ENCODE results near the gene SSR3.

The SSR3 gene

DNA sequence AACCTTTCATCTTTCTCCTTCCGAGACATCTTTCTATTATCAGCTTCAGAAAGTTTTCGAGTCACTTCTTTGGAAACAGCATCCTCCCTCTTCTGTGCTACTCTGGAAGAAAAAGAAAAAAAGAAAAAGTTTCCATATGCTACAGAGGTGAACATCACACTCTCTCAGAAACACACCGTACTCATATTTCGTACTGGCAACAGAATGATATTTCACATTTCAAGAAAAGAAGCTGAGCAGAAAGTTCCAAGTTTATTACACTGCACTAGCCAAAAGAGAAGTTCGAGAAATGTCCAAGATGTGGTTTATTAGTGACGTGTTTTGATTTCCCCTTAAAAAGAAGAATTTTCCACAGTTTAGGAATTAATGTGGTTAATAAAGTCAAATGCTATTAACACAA is 6.0 kb downstream of the SSR3 start:
- ATAC-seq (ENCODE audit: low read depth) (no peak), DNase-seq (ENCODE audit: low spot score) (no peak)
- H3K9me3 ChIP-seq (ENCODE audit: severe bottlenecking) = no peaks in the 10 kb centered on the region
- peak overlapping the region; percentile 93 for H3K27ac ChIP-seq (ENCODE audit: poor library complexity, severe bottlenecking)
- peaks cover 99% of the 10 kb centered on the region for H3K36me3 ChIP-seq (ENCODE audit: low read depth)
- TF ChIP-seq, protein P1, sequence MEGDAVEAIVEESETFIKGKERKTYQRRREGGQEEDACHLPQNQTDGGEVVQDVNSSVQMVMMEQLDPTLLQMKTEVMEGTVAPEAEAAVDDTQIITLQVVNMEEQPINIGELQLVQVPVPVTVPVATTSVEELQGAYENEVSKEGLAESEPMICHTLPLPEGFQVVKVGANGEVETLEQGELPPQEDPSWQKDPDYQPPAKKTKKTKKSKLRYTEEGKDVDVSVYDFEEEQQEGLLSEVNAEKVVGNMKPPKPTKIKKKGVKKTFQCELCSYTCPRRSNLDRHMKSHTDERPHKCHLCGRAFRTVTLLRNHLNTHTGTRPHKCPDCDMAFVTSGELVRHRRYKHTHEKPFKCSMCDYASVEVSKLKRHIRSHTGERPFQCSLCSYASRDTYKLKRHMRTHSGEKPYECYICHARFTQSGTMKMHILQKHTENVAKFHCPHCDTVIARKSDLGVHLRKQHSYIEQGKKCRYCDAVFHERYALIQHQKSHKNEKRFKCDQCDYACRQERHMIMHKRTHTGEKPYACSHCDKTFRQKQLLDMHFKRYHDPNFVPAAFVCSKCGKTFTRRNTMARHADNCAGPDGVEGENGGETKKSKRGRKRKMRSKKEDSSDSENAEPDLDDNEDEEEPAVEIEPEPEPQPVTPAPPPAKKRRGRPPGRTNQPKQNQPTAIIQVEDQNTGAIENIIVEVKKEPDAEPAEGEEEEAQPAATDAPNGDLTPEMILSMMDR (IDR thresholded peaks at IDR 0.05; ENCODE audit: poor library complexity, severe bottlenecking) = no peak
- no peaks in the 10 kb centered on the region for H3K27me3 ChIP-seq (ENCODE audit: insufficient read depth, poor library complexity, severe bottlenecking)
- H3K4me1 ChIP-seq (ENCODE audit: insufficient read depth, poor library complexity, severe bottlenecking) = peaks cover 68% of the 10 kb centered on the region
- no peak overlapping the region for H3K4me3 ChIP-seq (ENCODE audit: severe bottlenecking)

DNA sequence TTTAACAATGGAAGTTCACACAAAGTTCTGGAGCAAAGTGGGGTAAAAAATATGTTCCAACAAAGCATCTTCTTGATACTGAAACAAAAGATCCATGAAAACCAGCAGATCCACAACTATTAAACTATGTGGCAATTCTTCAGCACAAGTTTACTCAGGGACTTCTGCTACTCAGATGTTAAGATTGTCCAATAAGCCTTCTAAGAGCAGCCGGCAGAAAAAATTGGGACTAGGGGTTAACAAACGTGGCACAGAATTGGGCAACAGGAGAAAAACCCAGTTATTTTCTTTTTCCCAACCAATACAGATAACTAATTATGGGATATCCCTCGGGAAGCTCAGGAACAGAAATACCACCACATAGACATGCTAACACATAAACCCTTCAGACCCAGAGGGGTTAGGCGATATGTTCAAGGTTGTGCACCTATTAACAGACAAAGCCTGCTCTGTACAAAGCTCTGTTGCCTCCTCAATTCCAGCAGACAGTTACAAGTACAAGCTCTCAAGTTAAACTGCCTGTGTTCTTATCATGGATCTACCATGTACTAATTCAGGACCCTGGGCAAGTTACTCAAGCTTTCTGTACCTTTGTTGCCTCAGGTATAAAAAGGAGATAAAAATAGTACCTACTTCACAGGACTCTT is 6.8 kb downstream of the SSR3 start:
- Histone ChIP-seq H3K9me3 (ENCODE audit: severe bottlenecking) (no peaks in the 10 kb centered on the region), H3K36me3 (ENCODE audit: low read depth) (peaks cover 99% of the 10 kb centered on the region), H3K4me1 (ENCODE audit: insufficient read depth, poor library complexity, severe bottlenecking) (peaks cover 63% of the 10 kb centered on the region), H3K4me3 (ENCODE audit: severe bottlenecking) (no peak overlapping the region), H3K27me3 (ENCODE audit: insufficient read depth, poor library complexity, severe bottlenecking) (no peaks in the 10 kb centered on the region), H3K27ac (ENCODE audit: poor library complexity, severe bottlenecking) (peak overlapping the region; percentile 93)
- DNase-seq (ENCODE audit: low spot score) (no peak), ATAC-seq (ENCODE audit: low read depth) (no peak)
- TF ChIP-seq, protein P1 (IDR thresholded peaks at IDR 0.05; ENCODE audit: poor library complexity, severe bottlenecking) = no peak

DNA sequence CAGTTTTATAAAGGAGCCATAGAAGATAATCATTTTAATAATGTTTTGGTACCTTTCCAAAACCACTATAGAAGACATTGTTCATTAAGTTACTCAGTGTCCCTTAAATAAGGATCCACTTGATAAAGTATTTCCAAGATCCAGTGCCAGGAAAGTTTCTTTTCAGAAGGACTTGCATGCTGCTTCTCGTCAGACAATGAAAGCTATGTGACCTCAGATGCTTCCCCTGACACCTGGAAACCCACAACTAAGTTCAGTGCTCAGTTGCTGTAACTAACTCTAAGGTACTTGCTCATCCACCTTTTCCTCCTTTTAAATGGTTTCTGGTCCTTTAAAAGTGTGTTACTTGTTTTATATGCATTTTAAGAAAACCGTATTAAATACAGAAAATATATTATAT is 7.3 kb downstream of the SSR3 start:
- DNase-seq (ENCODE audit: low spot score) (no peak), ATAC-seq (ENCODE audit: low read depth) (peak; percentile 62; the same call in 2 of the 3 replicates)
- no peaks in the 10 kb centered on the region for H3K9me3 ChIP-seq (ENCODE audit: severe bottlenecking)
- H3K4me1 ChIP-seq (ENCODE audit: insufficient read depth, poor library complexity, severe bottlenecking) = peaks cover 61% of the 10 kb centered on the region
- H3K27ac ChIP-seq (ENCODE audit: poor library complexity, severe bottlenecking) = peak overlapping the region; percentile 93
- H3K4me3 ChIP-seq (ENCODE audit: severe bottlenecking) = no peak overlapping the region
- TF ChIP-seq, protein P1 (IDR thresholded peaks at IDR 0.05; ENCODE audit: poor library complexity, severe bottlenecking) = no peak
- peaks cover 100% of the 10 kb centered on the region for H3K36me3 ChIP-seq (ENCODE audit: low read depth)
- H3K27me3 ChIP-seq (ENCODE audit: insufficient read depth, poor library complexity, severe bottlenecking) = no peaks in the 10 kb centered on the region

DNA sequence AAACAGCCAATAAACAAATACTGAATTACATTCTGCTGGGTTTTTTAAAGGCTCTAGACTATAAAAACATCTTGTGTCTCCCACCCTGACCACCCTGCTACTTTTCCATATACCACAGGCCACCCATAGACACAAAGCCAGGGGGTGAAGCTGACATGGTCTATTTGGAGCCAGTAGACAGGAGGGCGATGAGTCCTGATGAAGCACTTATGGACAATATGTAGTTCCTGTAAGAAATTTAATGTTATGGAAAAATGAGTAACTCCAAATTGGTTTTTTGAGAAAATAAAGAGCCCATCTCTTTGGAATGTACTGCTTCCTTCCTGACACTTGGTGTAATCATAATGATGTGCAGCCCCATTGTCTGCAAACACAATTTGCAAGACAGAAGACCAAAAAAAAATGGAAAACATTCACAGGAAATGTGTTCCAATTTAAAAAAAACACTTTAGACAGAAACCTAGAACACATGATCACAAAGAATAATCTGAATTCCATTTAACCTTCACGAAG is 11.8 kb downstream of the SSR3 start:
- no peak overlapping the region for H3K4me3 ChIP-seq (ENCODE audit: severe bottlenecking)
- TF ChIP-seq, protein P1 (IDR thresholded peaks at IDR 0.05; ENCODE audit: poor library complexity, severe bottlenecking) = no peak
- no peaks in the 10 kb centered on the region for H3K27me3 ChIP-seq (ENCODE audit: insufficient read depth, poor library complexity, severe bottlenecking)
- no peaks in the 10 kb centered on the region for H3K9me3 ChIP-seq (ENCODE audit: severe bottlenecking)
- H3K27ac ChIP-seq (ENCODE audit: poor library complexity, severe bottlenecking) = peak overlapping the region; percentile 4
- peaks cover 100% of the 10 kb centered on the region for H3K36me3 ChIP-seq (ENCODE audit: low read depth)
- DNase-seq (ENCODE audit: low spot score) (no peak), ATAC-seq (ENCODE audit: low read depth) (no peak)
- H3K4me1 ChIP-seq (ENCODE audit: insufficient read depth, poor library complexity, severe bottlenecking) = peaks cover 15% of the 10 kb centered on the region

All from RWPE2 (cell line).